Suprapubic skin (tissue), 4 donors: ENCODE data around the gene SMYD3. TPM values are rescaled to one million over a fixed set of nuclear protein-coding genes. Genes with fewer than 3 reads are reported as not detected.

Experiments
- DNase-seq, 2 donors: peaks; one replicate each; pipeline ENCODE4 v3.0.0-alpha.2; 2019; ENCODE audit warnings: low spot score in 2 of 2
- H3K27ac ChIP-seq: fragments of 200-600 bp; sonication (generic); one replicate; pipeline ENCODE4 v1.5.1; 2019
- H3K27me3 ChIP-seq: fragments of 200-600 bp; sonication (generic); one replicate; pipeline ENCODE4 v1.5.1; 2019
- H3K36me3 ChIP-seq: fragments of 200-600 bp; sonication (generic); one replicate; pipeline ENCODE4 v1.5.1; 2019
- H3K4me1 ChIP-seq: fragments of 200-600 bp; sonication (generic); one replicate; pipeline ENCODE4 v1.5.1; 2019
- H3K4me3 ChIP-seq: fragments of 200-600 bp; sonication (generic); one replicate; pipeline ENCODE4 v1.5.1; 2019; ENCODE audit warnings: mild to moderate bottlenecking
- H3K9me3 ChIP-seq: fragments of 200-600 bp; sonication (generic); one replicate; pipeline ENCODE4 v1.5.1; 2019
- CTCF ChIP-seq, 2 donors: fragments of 200-600 bp in 1 of 2; fragments of 450-650 bp in 1 of 2; sonication (generic) in 1 of 2; IDR thresholded peaks; one replicate each; pipeline ENCODE4 v1.5.1; 2016 to 2019; ENCODE audit warnings: antibody characterized with exemption in 2 of 2, mild to moderate bottlenecking in 1 of 2, moderate library complexity in 1 of 2
- EP300 ChIP-seq: sonication (generic); formaldehyde crosslinking; IDR thresholded peaks from one replicate; pipeline ENCODE4 v1.6.1; 2017; ENCODE audit warnings: antibody characterized with exemption
- POLR2A ChIP-seq, 2 donors: fragments of 450-650 bp; IDR thresholded peaks; one replicate each; pipeline ENCODE4 v1.6.1; 2017; ENCODE audit warnings: antibody characterized with exemption in 2 of 2, mild to moderate bottlenecking in 2 of 2, moderate library complexity in 2 of 2
- POLR2AphosphoS5 ChIP-seq, 3 donors: sonication (generic); formaldehyde crosslinking; IDR thresholded peaks; one replicate each; pipeline ENCODE4 v1.6.1; 2017; ENCODE audit warnings: antibody characterized with exemption in 3 of 3
- WGBS: methylation state at CpG from one replicate; pipeline ENCODE4 v1.1.5; 2018; 5-methylcytosine and 5-hydroxymethylcytosine counted together
- total RNA-seq, 4 donors: library from RNA; depleted of rRNA; stranded (reverse); fragments of >200 nt; gene quantifications; one replicate each; pipeline ENCODE4 v1.1.0, GENCODE V29; 2016

Gene SMYD3
- total RNA-seq, 4 donors from 2014 or later = 14.5 to 33.6 (median 18.9) TPM

GRCh38 chr1:246398126-246398813 is 108.8 kb downstream of the SMYD3 start:
- TF ChIP-seq EP300 (no peak), POLR2AphosphoS5 (IDR thresholded peaks at IDR 0.05) (no peak)
- no peak for DNase-seq
- no peak overlapping the region for H3K27ac ChIP-seq
- H3K36me3 ChIP-seq = no peaks in the 10 kb centered on the region
- WGBS = 75% methylated on average over 7 of the region's 7 CpGs
- H3K27me3 ChIP-seq = no peaks in the 10 kb centered on the region
- no peaks in the 10 kb centered on the region for H3K4me1 ChIP-seq
- no peaks in the 10 kb centered on the region for H3K9me3 ChIP-seq
- no peak overlapping the region for H3K4me3 ChIP-seq

GRCh38 chr1:246397046-246397445 is 110.0 kb downstream of the SMYD3 start:
- 95% methylated on average over 5 of the region's 5 CpGs for WGBS
- TF ChIP-seq POLR2A (IDR thresholded peaks at IDR 0.05) = no peak
- no peak for TF ChIP-seq CTCF (IDR thresholded peaks at IDR 0.05)
- TF ChIP-seq EP300 = no peak
- no peak for TF ChIP-seq POLR2AphosphoS5 (IDR thresholded peaks at IDR 0.05)
- DNase-seq = no peak
- Histone ChIP-seq H3K9me3 (no peaks in the 10 kb centered on the region), H3K36me3 (no peaks in the 10 kb centered on the region), H3K4me1 (no peaks in the 10 kb centered on the region), H3K4me3 (no peak overlapping the region), H3K27me3 (no peaks in the 10 kb centered on the region), H3K27ac (no peak overlapping the region)

- Histone ChIP-seq H3K27ac (no peak overlapping the region), H3K36me3 (no peaks in the 10 kb centered on the region), H3K4me3 (no peak overlapping the region), H3K4me1 (no peaks in the 10 kb centered on the region), H3K27me3 (no peaks in the 10 kb centered on the region), H3K9me3 (peaks cover 3% of the 10 kb centered on the region)
- no peak for TF ChIP-seq EP300
- TF ChIP-seq CTCF (IDR thresholded peaks at IDR 0.05) = no peak
- TF ChIP-seq POLR2A (IDR thresholded peaks at IDR 0.05) = no peak
- TF ChIP-seq POLR2AphosphoS5 (IDR thresholded peaks at IDR 0.05) = no peak
- DNase-seq = no peak
- WGBS = 90% methylated on average over 6 of the region's 6 CpGs
These were observed 110.8 kb downstream of the SMYD3 start for GRCh38 chr1:246396322-246396721.

- H3K36me3 ChIP-seq = no peaks in the 10 kb centered on the region
- no peaks in the 10 kb centered on the region for H3K4me1 ChIP-seq
- TF ChIP-seq EP300 (no peak), POLR2A (IDR thresholded peaks at IDR 0.05) (no peak), CTCF (IDR thresholded peaks at IDR 0.05) (no peak), POLR2AphosphoS5 (IDR thresholded peaks at IDR 0.05) (no peak)
- no peaks in the 10 kb centered on the region for H3K27me3 ChIP-seq
- H3K4me3 ChIP-seq = no peak overlapping the region
- DNase-seq = no peak
- WGBS = 67% methylated on average over 3 of the region's 3 CpGs
- no peak overlapping the region for H3K27ac ChIP-seq
- H3K9me3 ChIP-seq = peaks cover 5% of the 10 kb centered on the region
These were observed 113.0 kb downstream of the SMYD3 start for GRCh38 chr1:246394121-246394520.

- no peak for TF ChIP-seq POLR2A (IDR thresholded peaks at IDR 0.05)
- no peak for TF ChIP-seq POLR2AphosphoS5 (IDR thresholded peaks at IDR 0.05)
- no peak for TF ChIP-seq EP300
- no peaks in the 10 kb centered on the region for H3K4me1 ChIP-seq
- no peaks in the 10 kb centered on the region for H3K27me3 ChIP-seq
- no peak overlapping the region for H3K27ac ChIP-seq
- H3K4me3 ChIP-seq = no peak overlapping the region
- 97% methylated on average over 5 of the region's 5 CpGs for WGBS
- H3K36me3 ChIP-seq = no peaks in the 10 kb centered on the region
- peaks cover 5% of the 10 kb centered on the region for H3K9me3 ChIP-seq
- DNase-seq = no peak
These were observed 116.2 kb downstream of the SMYD3 start for GRCh38 chr1:246390855-246391254.

- H3K27me3 ChIP-seq = no peaks in the 10 kb centered on the region
- DNase-seq = no peak
- H3K4me3 ChIP-seq = no peak overlapping the region
- TF ChIP-seq CTCF (IDR thresholded peaks at IDR 0.05) (no peak), POLR2AphosphoS5 (IDR thresholded peaks at IDR 0.05) (no peak), POLR2A (IDR thresholded peaks at IDR 0.05) (no peak), EP300 (no peak)
- no peaks in the 10 kb centered on the region for H3K36me3 ChIP-seq
- H3K4me1 ChIP-seq = no peaks in the 10 kb centered on the region
- no peak overlapping the region for H3K27ac ChIP-seq
- WGBS = 91% methylated on average over 4 of the region's 4 CpGs
- no peaks in the 10 kb centered on the region for H3K9me3 ChIP-seq
These were observed 122.5 kb downstream of the SMYD3 start for GRCh38 chr1:246384616-246385015.
